HG03097 (cell line): ENCODE results near the gene PACSIN1.

Experiments used
- ATAC-seq: cut with Tn5 transposase; IDR thresholded peaks from one replicate; pipeline ENCODE4 v1.9.1; 2021; ENCODE audit not compliant: unreplicated experiment, low FRiP score

Gene PACSIN1

GRCh38 chr6:34540222-34540621, 74.3 kb downstream of the PACSIN1 start:
- ATAC-seq: no peak

- ATAC-seq: no peak
Observed at GRCh38 chr6:34540841-34541240, 75.0 kb downstream of the PACSIN1 start.

- no peak for ATAC-seq
Observed at GRCh38 chr6:34543421-34543820, 77.5 kb downstream of the PACSIN1 start.

GRCh38 chr6:34544052-34544604, 78.3 kb downstream of the PACSIN1 start:
- ATAC-seq: no peak

- ATAC-seq: no peak
Observed at GRCh38 chr6:34544776-34545471, 79.0 kb downstream of the PACSIN1 start.

- no peak for ATAC-seq
Observed at GRCh38 chr6:34546551-34547321, 80.9 kb downstream of the PACSIN1 start.

- ATAC-seq: no peak
Observed at GRCh38 chr6:34547701-34548644, 82.1 kb downstream of the PACSIN1 start.

- no peak for ATAC-seq
Observed at GRCh38 chr6:34549026-34549803, 83.3 kb downstream of the PACSIN1 start.

GRCh38 chr6:34549804-34550202, 83.9 kb downstream of the PACSIN1 start:
- ATAC-seq: no peak

- no peak for ATAC-seq
Observed at GRCh38 chr6:34551720-34552119, 85.8 kb downstream of the PACSIN1 start.

GRCh38 chr6:34552620-34553019, 86.7 kb downstream of the PACSIN1 start:
- ATAC-seq: no peak

- ATAC-seq: no peak
Observed at GRCh38 chr6:34553146-34553545, 87.3 kb downstream of the PACSIN1 start.

GRCh38 chr6:34553750-34554149, 87.9 kb downstream of the PACSIN1 start:
- ATAC-seq: no peak

GRCh38 chr6:34554291-34555006, 88.6 kb downstream of the PACSIN1 start:
- no peak for ATAC-seq

- ATAC-seq: no peak
Observed at GRCh38 chr6:34555007-34555322, 89.1 kb downstream of the PACSIN1 start.

GRCh38 chr6:34555328-34555727, 89.5 kb downstream of the PACSIN1 start:
- ATAC-seq: no peak

- ATAC-seq: no peak
Observed at GRCh38 chr6:34556031-34556471, 90.2 kb downstream of the PACSIN1 start, which contains the start of gene SPDEF. TSS of gene SPDEF (minus strand) at chr6:34556329. CDS start at chr6:34544455, 11,874 bp downstream.

GRCh38 chr6:34556493-34556892, 90.6 kb downstream of the PACSIN1 start:
- ATAC-seq: no peak

- no peak for ATAC-seq
Observed at GRCh38 chr6:34557228-34557627, 91.4 kb downstream of the PACSIN1 start.
